ENCODE measurements around the gene CACNB2. TPM values are rescaled to one million over a fixed set of nuclear protein-coding genes. Genes with fewer than 3 reads are reported as not detected.

The CACNB2 gene
- total RNA-seq, 1 experiment from 2014 or later: not detected

DNA sequence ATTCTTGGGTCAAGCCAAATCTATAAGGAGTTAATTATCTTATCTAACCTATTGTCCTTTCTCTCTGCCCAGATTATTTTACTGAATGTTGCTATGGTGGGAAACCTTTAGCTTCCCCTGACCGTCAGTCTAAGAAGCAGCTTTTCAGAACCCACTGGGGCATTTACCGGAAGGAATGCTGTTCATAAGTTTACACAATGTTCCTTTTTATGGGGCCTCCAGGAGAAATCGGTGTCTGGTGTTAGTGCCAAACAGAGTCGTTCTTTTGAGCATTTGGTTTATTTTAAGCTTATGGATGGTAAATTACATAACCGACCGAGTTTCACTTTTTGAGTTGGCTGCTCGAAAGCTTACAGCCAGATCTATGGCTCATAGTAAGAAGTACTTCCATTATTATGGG lies 111.9 kb downstream of the CACNB2 start:
- TF ChIP-seq, protein P1, sequence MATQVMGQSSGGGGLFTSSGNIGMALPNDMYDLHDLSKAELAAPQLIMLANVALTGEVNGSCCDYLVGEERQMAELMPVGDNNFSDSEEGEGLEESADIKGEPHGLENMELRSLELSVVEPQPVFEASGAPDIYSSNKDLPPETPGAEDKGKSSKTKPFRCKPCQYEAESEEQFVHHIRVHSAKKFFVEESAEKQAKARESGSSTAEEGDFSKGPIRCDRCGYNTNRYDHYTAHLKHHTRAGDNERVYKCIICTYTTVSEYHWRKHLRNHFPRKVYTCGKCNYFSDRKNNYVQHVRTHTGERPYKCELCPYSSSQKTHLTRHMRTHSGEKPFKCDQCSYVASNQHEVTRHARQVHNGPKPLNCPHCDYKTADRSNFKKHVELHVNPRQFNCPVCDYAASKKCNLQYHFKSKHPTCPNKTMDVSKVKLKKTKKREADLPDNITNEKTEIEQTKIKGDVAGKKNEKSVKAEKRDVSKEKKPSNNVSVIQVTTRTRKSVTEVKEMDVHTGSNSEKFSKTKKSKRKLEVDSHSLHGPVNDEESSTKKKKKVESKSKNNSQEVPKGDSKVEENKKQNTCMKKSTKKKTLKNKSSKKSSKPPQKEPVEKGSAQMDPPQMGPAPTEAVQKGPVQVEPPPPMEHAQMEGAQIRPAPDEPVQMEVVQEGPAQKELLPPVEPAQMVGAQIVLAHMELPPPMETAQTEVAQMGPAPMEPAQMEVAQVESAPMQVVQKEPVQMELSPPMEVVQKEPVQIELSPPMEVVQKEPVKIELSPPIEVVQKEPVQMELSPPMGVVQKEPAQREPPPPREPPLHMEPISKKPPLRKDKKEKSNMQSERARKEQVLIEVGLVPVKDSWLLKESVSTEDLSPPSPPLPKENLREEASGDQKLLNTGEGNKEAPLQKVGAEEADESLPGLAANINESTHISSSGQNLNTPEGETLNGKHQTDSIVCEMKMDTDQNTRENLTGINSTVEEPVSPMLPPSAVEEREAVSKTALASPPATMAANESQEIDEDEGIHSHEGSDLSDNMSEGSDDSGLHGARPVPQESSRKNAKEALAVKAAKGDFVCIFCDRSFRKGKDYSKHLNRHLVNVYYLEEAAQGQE (IDR thresholded peaks at IDR 0.05; ENCODE audit: insufficient read depth in 1 of 2, low read depth in 2 of 2, low read length in 1 of 2): no peak
- no peak for TF ChIP-seq TCF7L2 (IDR thresholded peaks at IDR 0.05; ENCODE audit: low read depth, low read length)
- no peak for TF ChIP-seq SIN3A (IDR thresholded peaks at IDR 0.05; ENCODE audit: borderline replicate concordance, insufficient read depth, low read depth, low read length)
- TF ChIP-seq POLR2AphosphoS5 (IDR thresholded peaks at IDR 0.05; ENCODE audit: low read depth, low read length): no peak
- TF ChIP-seq, protein P2, sequence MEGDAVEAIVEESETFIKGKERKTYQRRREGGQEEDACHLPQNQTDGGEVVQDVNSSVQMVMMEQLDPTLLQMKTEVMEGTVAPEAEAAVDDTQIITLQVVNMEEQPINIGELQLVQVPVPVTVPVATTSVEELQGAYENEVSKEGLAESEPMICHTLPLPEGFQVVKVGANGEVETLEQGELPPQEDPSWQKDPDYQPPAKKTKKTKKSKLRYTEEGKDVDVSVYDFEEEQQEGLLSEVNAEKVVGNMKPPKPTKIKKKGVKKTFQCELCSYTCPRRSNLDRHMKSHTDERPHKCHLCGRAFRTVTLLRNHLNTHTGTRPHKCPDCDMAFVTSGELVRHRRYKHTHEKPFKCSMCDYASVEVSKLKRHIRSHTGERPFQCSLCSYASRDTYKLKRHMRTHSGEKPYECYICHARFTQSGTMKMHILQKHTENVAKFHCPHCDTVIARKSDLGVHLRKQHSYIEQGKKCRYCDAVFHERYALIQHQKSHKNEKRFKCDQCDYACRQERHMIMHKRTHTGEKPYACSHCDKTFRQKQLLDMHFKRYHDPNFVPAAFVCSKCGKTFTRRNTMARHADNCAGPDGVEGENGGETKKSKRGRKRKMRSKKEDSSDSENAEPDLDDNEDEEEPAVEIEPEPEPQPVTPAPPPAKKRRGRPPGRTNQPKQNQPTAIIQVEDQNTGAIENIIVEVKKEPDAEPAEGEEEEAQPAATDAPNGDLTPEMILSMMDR (IDR thresholded peaks at IDR 0.05): no peak
- no peaks in the 10 kb centered on the region for H3K4me1 ChIP-seq (ENCODE audit: control insufficient read depth, insufficient read depth, low read length)
- no peaks in the 10 kb centered on the region for H3K9me3 ChIP-seq (ENCODE audit: control insufficient read depth, insufficient read depth, low read depth, low read length)
- no TSS peak for BruUV-seq (replicated peaks)
- in situ Hi-C loops (cut with HindIII; ENCODE audit: low pct_unique_long_range_greater_than_20kb, low sequenced_read_pairs): no loop called here
- no peak for ATAC-seq
- H3K27me3 ChIP-seq (ENCODE audit: control insufficient read depth, insufficient read depth, low read length): peaks cover 4% of the 10 kb centered on the region; the same call in 1 of the 2 replicates
- H3K27ac ChIP-seq (ENCODE audit: low read length): no peak overlapping the region
- ChIA-PET POLR2A (no interaction called here), CTCF (no interaction called here)
- no peaks in the 10 kb centered on the region for H3K36me3 ChIP-seq (ENCODE audit: control insufficient read depth, insufficient read depth, low read length)
- no peak overlapping the region for H3K4me3 ChIP-seq (ENCODE audit: low read depth in 2 of 2, low read length in 2 of 2)
- intact Hi-C loops (cut with micrococcal nuclease; ENCODE audit: unreplicated experiment): no loop called here
- no peak for DNase-seq (ENCODE audit: low read depth, low spot score)

DNA sequence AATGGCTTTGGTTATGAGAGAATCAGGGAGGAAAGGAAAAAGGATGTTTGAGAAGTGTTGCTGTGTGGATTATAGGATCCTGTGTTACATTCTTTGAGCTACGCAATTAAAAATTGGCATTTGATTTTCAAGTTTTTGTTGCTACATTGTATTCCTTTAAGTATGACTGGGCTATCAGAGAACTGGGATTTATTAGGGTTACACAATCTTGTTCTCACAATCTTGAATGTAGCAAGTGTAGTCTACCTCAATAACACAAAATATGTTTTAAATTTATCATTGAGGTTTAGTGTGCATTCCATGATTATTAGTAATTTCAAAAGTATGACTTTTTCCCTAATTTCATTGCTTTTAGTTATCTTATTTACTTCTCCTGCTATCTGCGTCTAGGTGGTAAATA lies 113.9 kb downstream of the CACNB2 start:
- CTCF ChIA-PET: no interaction called here

More for the DNA sequence above, 113.9 kb downstream of the CACNB2 start:
- in situ Hi-C loops (cut with HindIII; ENCODE audit: low pct_unique_long_range_greater_than_20kb, low sequenced_read_pairs) (no loop called here), intact Hi-C loops (cut with micrococcal nuclease; ENCODE audit: unreplicated experiment) (no loop called here)
- TF ChIP-seq, protein P2 (IDR thresholded peaks at IDR 0.05): no peak
- TF ChIP-seq SIN3A (IDR thresholded peaks at IDR 0.05; ENCODE audit: borderline replicate concordance, insufficient read depth, low read depth, low read length) (no peak), TCF7L2 (IDR thresholded peaks at IDR 0.05; ENCODE audit: low read depth, low read length) (no peak), POLR2AphosphoS5 (IDR thresholded peaks at IDR 0.05; ENCODE audit: low read depth, low read length) (no peak)
- TF ChIP-seq, protein P1 (IDR thresholded peaks at IDR 0.05; ENCODE audit: insufficient read depth in 1 of 2, low read depth in 2 of 2, low read length in 1 of 2): no peak
- DNase-seq (ENCODE audit: low read depth, low spot score): no peak
- no peak for ATAC-seq
- Histone ChIP-seq H3K27ac (ENCODE audit: low read length) (no peak overlapping the region), H3K36me3 (ENCODE audit: control insufficient read depth, insufficient read depth, low read length) (no peaks in the 10 kb centered on the region), H3K27me3 (ENCODE audit: control insufficient read depth, insufficient read depth, low read length) (peaks cover 4% of the 10 kb centered on the region; the same call in 1 of the 2 replicates), H3K4me1 (ENCODE audit: control insufficient read depth, insufficient read depth, low read length) (no peaks in the 10 kb centered on the region), H3K4me3 (ENCODE audit: low read depth in 2 of 2, low read length in 2 of 2) (no peak overlapping the region), H3K9me3 (ENCODE audit: control insufficient read depth, insufficient read depth, low read depth, low read length) (no peaks in the 10 kb centered on the region)
- POLR2A ChIA-PET: no interaction called here
- BruUV-seq (replicated peaks): no TSS peak

Measured in Panc1 (cell line).